K562 (cell line): ENCODE data around the gene LRRC71. TPM values are rescaled to one million over a fixed set of nuclear protein-coding genes. Genes with fewer than 3 reads are reported as not detected.

Source experiments
- RREB1 ChIP-seq: fragments of 250-450 bp; sonication (Bioruptor Pico); IDR thresholded peaks from 2 replicates; pipeline ENCODE4 v1.4.0; 2020
- ZNF57 ChIP-seq: fragments of 450-650 bp; formaldehyde crosslinking; IDR thresholded peaks from 2 replicates; pipeline ENCODE4 v1.4.0; 2020; ENCODE audit warnings: mild to moderate bottlenecking, moderate library complexity
- polyA plus RNA-seq, 8 experiments: library from polyadenylated mRNA; depleted of rRNA in 4 of 8; stranded (reverse) in 5 of 8; unstranded in 3 of 8; fragments of >200 nt; fragmentation: Nextera tagmentation in 2 of 8; fragmentation: Illumina TruSeq in 1 of 8; extraction: Ambion mirVana in 2 of 8; extraction: Trizol in 1 of 8; gene quantifications; 2 replicates each; pipeline versions ENCODE4 v1.2.1 to v1.2.3, GENCODE V29; 2011 to 2014; ENCODE audit warnings: inconsistent platforms in 1 of 8, missing spikeins in 1 of 8
- total RNA-seq, 7 experiments: library from RNA; depleted of rRNA in 6 of 7; stranded (reverse); fragments of >200 nt in 6 of 7; fragmentation: Illumina TruSeq in 2 of 7; extraction: Trizol in 2 of 7; gene quantifications; 2 replicates each; pipeline versions ENCODE4 v1.2.1 to v1.2.3, GENCODE V29; 2011 to 2021; ENCODE audit warnings: low replicate concordance in 1 of 7

Gene LRRC71
- total and polyA plus RNA-seq, 9 of the 15 experiments (the other 6 are each of a cell fraction or from before 2014, with no cell fraction given) = 0.06 to 1.2 (median 0.51) TPM; not detected in 1

- no peak for TF ChIP-seq RREB1
- no peak for TF ChIP-seq ZNF57 (CRISPR knock-in tag)
- TF ChIP-seq, all 486 proteins: peak for 57
Measured at GRCh38 chr1:156889802-156890580, 30.4 kb upstream of the LRRC71 start (continued).
